OCI-LY1 (cell line): ENCODE results near the gene FBXL4.

Source experiments
- CTCF ChIP-seq: fragments of 200-600 bp; sonication (generic), shearing (Covaris generic); IDR thresholded peaks from 2 replicates; pipeline ENCODE4 v1.5.1; 2017; ENCODE audit warnings: mild to moderate bottlenecking, antibody characterized with exemption, low read length, moderate library complexity, mixed read lengths
- EZH2 ChIP-seq: fragments of 200-600 bp; sonication (generic), shearing (Covaris generic); IDR thresholded peaks from 2 replicates; pipeline ENCODE4 v1.8.0; 2017; ENCODE audit warnings: borderline replicate concordance, mixed run types, mild to moderate bottlenecking, antibody characterized with exemption, low read length, moderate library complexity, mixed read lengths

DNA sequence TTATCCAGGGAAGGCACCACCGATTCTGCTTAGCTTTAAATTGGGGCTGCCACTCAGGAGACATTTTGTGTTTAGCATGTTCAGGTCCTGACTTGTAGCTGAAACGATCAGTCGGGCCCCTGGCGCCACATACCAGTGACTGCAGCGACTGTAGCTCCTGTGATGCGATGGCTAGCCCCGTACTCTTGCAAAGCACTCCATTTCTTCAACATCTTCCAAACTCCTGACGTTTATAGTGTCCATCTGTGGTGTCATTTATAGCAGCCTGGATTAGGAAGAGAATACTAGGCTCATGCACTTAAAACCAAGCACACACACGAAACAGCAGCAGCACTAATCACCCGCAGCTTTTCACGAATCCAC lies 100.3 kb downstream of the FBXL4 start:
- TF ChIP-seq EZH2 (no peak), CTCF (no peak)
